A549 (cell line): ENCODE data around the gene CEP44.

Experiments
- CBX2 ChIP-seq: fragments of 200-600 bp; sonication (generic); IDR thresholded peaks from 2 replicates; pipeline ENCODE4 v1.6.1; 2016; ENCODE audit warnings: low read depth, mild to moderate bottlenecking, borderline replicate concordance
- CHD2 ChIP-seq: fragments of 150-350 bp; IDR thresholded peaks from 2 replicates; pipeline ENCODE4 v1.6.1; 2014; ENCODE audit warnings: low read length; ENCODE audit not compliant: partially characterized antibody
- HDAC2 ChIP-seq: fragments of 200-600 bp; sonication (generic); IDR thresholded peaks from 2 replicates; pipeline ENCODE4 v1.6.1; 2016
- JUNB ChIP-seq: fragments of >200 bp; sonication (Bioruptor Twin); formaldehyde crosslinking; IDR thresholded peaks from 2 replicates; pipeline ENCODE4 v1.6.1; 2016
- KDM1A ChIP-seq: fragments of 200-600 bp; sonication (generic); IDR thresholded peaks from 2 replicates; pipeline ENCODE4 v1.6.1; 2016; ENCODE audit warnings: low read depth, mild to moderate bottlenecking
- MAFK ChIP-seq: fragments of 450-650 bp; IDR thresholded peaks from 2 replicates; pipeline ENCODE4 v1.6.1; 2014; ENCODE audit not compliant: partially characterized antibody
- POLR2A ChIP-seq: IDR thresholded peaks from 2 replicates; pipeline ENCODE4 v1.6.1; 2012; ENCODE audit warnings: mild to moderate bottlenecking, low read length
- RFX5 ChIP-seq: fragments of 450-650 bp; IDR thresholded peaks from 2 replicates; pipeline ENCODE4 v1.7.1; 2014; ENCODE audit warnings: antibody characterized with exemption, mild to moderate bottlenecking, moderate library complexity
- SREBF2 ChIP-seq: fragments of 450-650 bp; IDR thresholded peaks from 2 replicates; pipeline ENCODE4 v1.6.1; 2014; ENCODE audit warnings: mild to moderate bottlenecking, moderate library complexity
- ZNF302 ChIP-seq: fragments of 250-450 bp; sonication (Bioruptor Pico); IDR thresholded peaks from 2 replicates; pipeline ENCODE4 v1.9.0; 2021; ENCODE audit warnings: inconsistent platforms, mild to moderate bottlenecking, moderate library complexity
- TF ChIP-seq, protein P1 (sequence below): fragments of >200 bp; sonication (Bioruptor Twin); formaldehyde crosslinking; IDR thresholded peaks from 3 replicates; pipeline ENCODE4 v1.5.1; 2016
- TF ChIP-seq, protein P2 (sequence below): fragments of 200-600 bp; sonication (generic); IDR thresholded peaks from 2 replicates; pipeline ENCODE4 v1.6.1; 2016; ENCODE audit warnings: antibody characterized with exemption, mild to moderate bottlenecking, moderate library complexity
- TF ChIP-seq, protein P3 (sequence below): fragments of 150-350 bp; IDR thresholded peaks from 2 replicates; pipeline ENCODE4 v1.6.1; 2014; ENCODE audit warnings: low read depth, mild to moderate bottlenecking, low read length
- TF ChIP-seq, protein P4 (sequence below): IDR thresholded peaks from 2 replicates; pipeline ENCODE4 v1.6.1; 2012; ENCODE audit warnings: low read depth, borderline replicate concordance

DNA sequence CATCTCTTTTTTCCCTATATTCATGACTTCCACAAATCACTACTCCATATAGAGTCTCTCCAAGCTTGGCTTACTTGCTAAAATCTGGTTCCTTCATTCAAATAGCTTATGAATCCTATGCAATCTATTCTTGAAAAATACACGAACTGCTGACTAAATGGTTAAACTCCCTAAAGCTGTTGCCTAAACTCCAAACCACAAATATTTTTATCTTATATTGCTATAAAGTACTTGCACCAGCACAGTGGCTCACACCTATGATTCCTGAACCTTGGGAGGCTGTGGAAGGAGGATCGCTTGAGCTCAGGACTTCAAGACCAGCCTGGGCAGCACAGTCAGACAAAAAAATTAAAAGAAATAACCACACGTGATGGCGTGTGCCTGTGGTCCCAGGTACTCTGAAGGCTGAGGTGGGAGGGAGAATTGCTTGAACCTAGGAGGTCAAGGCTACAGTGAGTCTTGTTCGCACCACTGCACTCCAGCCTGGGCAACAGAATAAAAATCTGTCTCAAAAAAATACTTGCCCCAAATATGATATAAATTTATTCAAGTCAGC, 2.5 kb upstream of the CEP44 start:
- TF ChIP-seq, protein P1, sequence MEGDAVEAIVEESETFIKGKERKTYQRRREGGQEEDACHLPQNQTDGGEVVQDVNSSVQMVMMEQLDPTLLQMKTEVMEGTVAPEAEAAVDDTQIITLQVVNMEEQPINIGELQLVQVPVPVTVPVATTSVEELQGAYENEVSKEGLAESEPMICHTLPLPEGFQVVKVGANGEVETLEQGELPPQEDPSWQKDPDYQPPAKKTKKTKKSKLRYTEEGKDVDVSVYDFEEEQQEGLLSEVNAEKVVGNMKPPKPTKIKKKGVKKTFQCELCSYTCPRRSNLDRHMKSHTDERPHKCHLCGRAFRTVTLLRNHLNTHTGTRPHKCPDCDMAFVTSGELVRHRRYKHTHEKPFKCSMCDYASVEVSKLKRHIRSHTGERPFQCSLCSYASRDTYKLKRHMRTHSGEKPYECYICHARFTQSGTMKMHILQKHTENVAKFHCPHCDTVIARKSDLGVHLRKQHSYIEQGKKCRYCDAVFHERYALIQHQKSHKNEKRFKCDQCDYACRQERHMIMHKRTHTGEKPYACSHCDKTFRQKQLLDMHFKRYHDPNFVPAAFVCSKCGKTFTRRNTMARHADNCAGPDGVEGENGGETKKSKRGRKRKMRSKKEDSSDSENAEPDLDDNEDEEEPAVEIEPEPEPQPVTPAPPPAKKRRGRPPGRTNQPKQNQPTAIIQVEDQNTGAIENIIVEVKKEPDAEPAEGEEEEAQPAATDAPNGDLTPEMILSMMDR, result no peak
- TF ChIP-seq POLR2A (no peak), CBX2 (no peak), KDM1A (no peak), JUNB (no peak), CHD2 (no peak), ZNF302 (CRISPR knock-in tag) (no peak), RFX5 (no peak), MAFK (no peak), HDAC2 (no peak), SREBF2 (no peak)
- TF ChIP-seq, protein P2, sequence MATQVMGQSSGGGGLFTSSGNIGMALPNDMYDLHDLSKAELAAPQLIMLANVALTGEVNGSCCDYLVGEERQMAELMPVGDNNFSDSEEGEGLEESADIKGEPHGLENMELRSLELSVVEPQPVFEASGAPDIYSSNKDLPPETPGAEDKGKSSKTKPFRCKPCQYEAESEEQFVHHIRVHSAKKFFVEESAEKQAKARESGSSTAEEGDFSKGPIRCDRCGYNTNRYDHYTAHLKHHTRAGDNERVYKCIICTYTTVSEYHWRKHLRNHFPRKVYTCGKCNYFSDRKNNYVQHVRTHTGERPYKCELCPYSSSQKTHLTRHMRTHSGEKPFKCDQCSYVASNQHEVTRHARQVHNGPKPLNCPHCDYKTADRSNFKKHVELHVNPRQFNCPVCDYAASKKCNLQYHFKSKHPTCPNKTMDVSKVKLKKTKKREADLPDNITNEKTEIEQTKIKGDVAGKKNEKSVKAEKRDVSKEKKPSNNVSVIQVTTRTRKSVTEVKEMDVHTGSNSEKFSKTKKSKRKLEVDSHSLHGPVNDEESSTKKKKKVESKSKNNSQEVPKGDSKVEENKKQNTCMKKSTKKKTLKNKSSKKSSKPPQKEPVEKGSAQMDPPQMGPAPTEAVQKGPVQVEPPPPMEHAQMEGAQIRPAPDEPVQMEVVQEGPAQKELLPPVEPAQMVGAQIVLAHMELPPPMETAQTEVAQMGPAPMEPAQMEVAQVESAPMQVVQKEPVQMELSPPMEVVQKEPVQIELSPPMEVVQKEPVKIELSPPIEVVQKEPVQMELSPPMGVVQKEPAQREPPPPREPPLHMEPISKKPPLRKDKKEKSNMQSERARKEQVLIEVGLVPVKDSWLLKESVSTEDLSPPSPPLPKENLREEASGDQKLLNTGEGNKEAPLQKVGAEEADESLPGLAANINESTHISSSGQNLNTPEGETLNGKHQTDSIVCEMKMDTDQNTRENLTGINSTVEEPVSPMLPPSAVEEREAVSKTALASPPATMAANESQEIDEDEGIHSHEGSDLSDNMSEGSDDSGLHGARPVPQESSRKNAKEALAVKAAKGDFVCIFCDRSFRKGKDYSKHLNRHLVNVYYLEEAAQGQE, result no peak
- TF ChIP-seq, protein P3, sequence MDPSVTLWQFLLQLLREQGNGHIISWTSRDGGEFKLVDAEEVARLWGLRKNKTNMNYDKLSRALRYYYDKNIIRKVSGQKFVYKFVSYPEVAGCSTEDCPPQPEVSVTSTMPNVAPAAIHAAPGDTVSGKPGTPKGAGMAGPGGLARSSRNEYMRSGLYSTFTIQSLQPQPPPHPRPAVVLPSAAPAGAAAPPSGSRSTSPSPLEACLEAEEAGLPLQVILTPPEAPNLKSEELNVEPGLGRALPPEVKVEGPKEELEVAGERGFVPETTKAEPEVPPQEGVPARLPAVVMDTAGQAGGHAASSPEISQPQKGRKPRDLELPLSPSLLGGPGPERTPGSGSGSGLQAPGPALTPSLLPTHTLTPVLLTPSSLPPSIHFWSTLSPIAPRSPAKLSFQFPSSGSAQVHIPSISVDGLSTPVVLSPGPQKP, result no peak
- TF ChIP-seq, protein P4, sequence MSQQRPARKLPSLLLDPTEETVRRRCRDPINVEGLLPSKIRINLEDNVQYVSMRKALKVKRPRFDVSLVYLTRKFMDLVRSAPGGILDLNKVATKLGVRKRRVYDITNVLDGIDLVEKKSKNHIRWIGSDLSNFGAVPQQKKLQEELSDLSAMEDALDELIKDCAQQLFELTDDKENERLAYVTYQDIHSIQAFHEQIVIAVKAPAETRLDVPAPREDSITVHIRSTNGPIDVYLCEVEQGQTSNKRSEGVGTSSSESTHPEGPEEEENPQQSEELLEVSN, result no peak
